Psoas muscle (tissue), 8 donors: ENCODE measurements around the gene SEZ6L2. TPM values are rescaled to one million over a fixed set of nuclear protein-coding genes. Genes with fewer than 3 reads are reported as not detected.

Source experiments
- ATAC-seq, 4 donors: fragments of 200-7000 bp; cut with Tn5 transposase; one replicate each; pipeline ENCODE4 v1.9.1; 2020; ENCODE audit warnings: moderate library complexity in 3 of 4, mild to moderate bottlenecking in 2 of 4
- DNase-seq, 2 donors: peaks; one replicate each; pipeline ENCODE4 v3.0.0-alpha.2; 2020
- H3K27ac ChIP-seq: fragments of 200-600 bp; one replicate; pipeline ENCODE4 v1.8.0; 2022
- H3K27me3 ChIP-seq, 3 donors: fragments of 200-600 bp in 1 of 3; one replicate each; pipeline versions ENCODE4 v1.6.1 to v1.8.0; 2013 to 2022; ENCODE audit warnings: low read length in 2 of 3, mild to moderate bottlenecking in 2 of 3, moderate library complexity in 1 of 3; ENCODE audit not compliant: insufficient read depth in 3 of 3
- H3K36me3 ChIP-seq, 2 donors: fragments of 200-600 bp in 1 of 2; one replicate each; pipeline versions ENCODE4 v1.6.1 to v1.8.0; 2013 to 2022; ENCODE audit warnings: low read depth in 1 of 2, mild to moderate bottlenecking in 1 of 2, moderate library complexity in 1 of 2; ENCODE audit not compliant: insufficient read depth in 1 of 2
- H3K4me1 ChIP-seq: fragments of 200-600 bp; one replicate; pipeline ENCODE4 v1.8.0; 2022
- H3K4me3 ChIP-seq: fragments of 200-600 bp; one replicate; pipeline ENCODE4 v1.8.0; 2022; ENCODE audit warnings: mild to moderate bottlenecking
- H3K9me3 ChIP-seq: fragments of 200-600 bp; one replicate; pipeline ENCODE4 v1.8.0; 2022
- WGBS, 3 donors: extraction: QIAGEN DNeasy Blood & Tissue Kit; methylation state at CpG; one replicate each; pipeline versions ENCODE4 v1.1.6 to v1.1.7; 2013; 5-methylcytosine and 5-hydroxymethylcytosine counted together
- intact Hi-C, 2 donors: fragments of 100-400 bp; cut with DNase I; formaldehyde crosslinking; loops; one replicate each; pipeline versions ENCODE4 v1.11.0 to v1.14.2; 2022
- polyA plus RNA-seq, 3 donors: library from polyadenylated mRNA; stranded (reverse); fragments of 200-250 nt; gene quantifications; one replicate each; pipeline ENCODE4 v1.2.3, GENCODE V29; 2013
- total RNA-seq, 4 donors: library from RNA; stranded (reverse); fragmentation: NEBNext Ultra II Directional in 2 of 4; extraction: Animal tissue kit (Norgen Biotek cat#: 25700) in 2 of 4; gene quantifications; one replicate each; pipeline versions ENCODE4 v1.2.1 to v1.2.4, GENCODE V29; 2021 to 2023
- TF ChIP-seq, protein P1 (sequence below): fragments of 200-600 bp; IDR thresholded peaks from one replicate; pipeline ENCODE4 v1.8.0; 2022; ENCODE audit warnings: antibody characterized with exemption
- donor health status: healthy with polysubstance abuse.
- donor health status: DM: no; HTN: no; CAD: no; lungs with moderate emphysema.
- donor health status: Bipolar disorder and iron deficiency.
- donor health status: healthy.
- donor health status: DM: yes; HTN: yes; CAD: no.
- donor health status: DM: no; HTN: no; CAD: no.
- donor health status: DM: no; HTN: no; CAD: no.
- donor health status: DM: yes; HTN: yes; CAD: no.

Gene SEZ6L2
- total and polyA plus RNA-seq, 7 donors: 0.05 to 0.86 (median 0.23) TPM

DNA sequence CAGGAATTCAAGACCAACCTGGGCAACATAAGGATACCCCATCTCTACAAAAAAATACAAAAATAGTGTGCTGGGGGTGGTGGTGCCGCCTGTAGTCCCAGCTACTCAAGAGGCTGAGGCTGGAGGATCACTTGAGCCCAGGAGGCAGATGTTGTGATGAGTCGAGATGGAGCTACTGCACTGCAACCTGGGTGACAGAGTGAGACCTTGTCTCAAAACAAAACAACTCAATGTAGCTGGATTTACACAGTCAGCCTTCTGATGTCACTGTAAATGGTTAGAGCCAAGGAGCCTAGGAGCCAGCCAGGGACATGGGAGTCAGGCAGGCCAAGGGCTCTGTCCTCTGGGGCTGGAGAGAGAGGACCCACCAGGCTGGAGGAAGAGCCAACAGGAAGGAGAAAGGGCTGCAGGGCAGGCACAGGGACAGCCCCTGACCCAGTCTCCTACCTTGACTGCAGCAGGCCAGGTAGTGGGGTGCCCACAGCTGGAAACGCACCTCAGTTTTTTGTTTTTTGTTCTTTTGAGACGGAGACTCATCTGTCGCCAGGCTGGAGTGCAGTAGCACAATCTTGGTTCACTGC lies 44.7 kb downstream of the SEZ6L2 start:
- Histone ChIP-seq H3K9me3 (no peaks in the 10 kb centered on the region), H3K36me3 (peaks cover 0 to 14% of the 10 kb centered on the region in 2 donors), H3K4me3 (no peak overlapping the region), H3K27me3 (no peaks in the 10 kb centered on the region), H3K27ac (no peak overlapping the region), H3K4me1 (no peaks in the 10 kb centered on the region)
- intact Hi-C loops: no loop called here
- WGBS, 3 donors: 81 to 84% (median 82%) methylated on average over 5 of the region's 5 CpGs
- TF ChIP-seq, protein P1, sequence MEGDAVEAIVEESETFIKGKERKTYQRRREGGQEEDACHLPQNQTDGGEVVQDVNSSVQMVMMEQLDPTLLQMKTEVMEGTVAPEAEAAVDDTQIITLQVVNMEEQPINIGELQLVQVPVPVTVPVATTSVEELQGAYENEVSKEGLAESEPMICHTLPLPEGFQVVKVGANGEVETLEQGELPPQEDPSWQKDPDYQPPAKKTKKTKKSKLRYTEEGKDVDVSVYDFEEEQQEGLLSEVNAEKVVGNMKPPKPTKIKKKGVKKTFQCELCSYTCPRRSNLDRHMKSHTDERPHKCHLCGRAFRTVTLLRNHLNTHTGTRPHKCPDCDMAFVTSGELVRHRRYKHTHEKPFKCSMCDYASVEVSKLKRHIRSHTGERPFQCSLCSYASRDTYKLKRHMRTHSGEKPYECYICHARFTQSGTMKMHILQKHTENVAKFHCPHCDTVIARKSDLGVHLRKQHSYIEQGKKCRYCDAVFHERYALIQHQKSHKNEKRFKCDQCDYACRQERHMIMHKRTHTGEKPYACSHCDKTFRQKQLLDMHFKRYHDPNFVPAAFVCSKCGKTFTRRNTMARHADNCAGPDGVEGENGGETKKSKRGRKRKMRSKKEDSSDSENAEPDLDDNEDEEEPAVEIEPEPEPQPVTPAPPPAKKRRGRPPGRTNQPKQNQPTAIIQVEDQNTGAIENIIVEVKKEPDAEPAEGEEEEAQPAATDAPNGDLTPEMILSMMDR: no peak
- ATAC-seq: no peak
- DNase-seq: no peak

DNA sequence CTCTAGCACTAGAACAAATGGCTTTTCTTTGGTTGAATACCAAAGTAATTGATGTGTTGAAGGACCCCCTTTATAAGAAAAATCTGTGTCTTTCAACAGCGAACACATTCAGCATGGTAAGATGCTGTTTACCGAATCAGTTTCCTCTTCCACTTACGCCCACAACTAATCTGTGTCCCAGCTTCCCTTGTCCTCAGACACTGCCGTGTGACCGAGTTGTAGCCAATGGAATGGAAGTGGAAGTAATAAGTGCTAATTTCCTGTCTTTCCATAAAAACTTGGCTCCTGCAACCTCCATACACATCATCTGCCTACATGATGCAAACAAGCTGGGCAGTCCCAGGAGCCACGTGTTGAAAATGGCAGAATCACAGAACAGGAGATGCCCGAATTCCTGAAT lies 46.7 kb downstream of the SEZ6L2 start:
- TF ChIP-seq, protein P1: no peak
- WGBS, 3 donors: 38 to 48% (median 44%) methylated on average over 7 of the region's 7 CpGs
- intact Hi-C loops: no loop called here
- no peaks in the 10 kb centered on the region for H3K9me3 ChIP-seq
- no peaks in the 10 kb centered on the region for H3K4me1 ChIP-seq
- H3K36me3 ChIP-seq: peaks cover 0 to 4% of the 10 kb centered on the region in 2 donors
- peak overlapping the region; percentile 30 for H3K27ac ChIP-seq
- H3K27me3 ChIP-seq: no peaks in the 10 kb centered on the region
- DNase-seq (no peak), ATAC-seq (peak in 1 of 4 donors; percentile 13)
- no peak overlapping the region for H3K4me3 ChIP-seq

DNA sequence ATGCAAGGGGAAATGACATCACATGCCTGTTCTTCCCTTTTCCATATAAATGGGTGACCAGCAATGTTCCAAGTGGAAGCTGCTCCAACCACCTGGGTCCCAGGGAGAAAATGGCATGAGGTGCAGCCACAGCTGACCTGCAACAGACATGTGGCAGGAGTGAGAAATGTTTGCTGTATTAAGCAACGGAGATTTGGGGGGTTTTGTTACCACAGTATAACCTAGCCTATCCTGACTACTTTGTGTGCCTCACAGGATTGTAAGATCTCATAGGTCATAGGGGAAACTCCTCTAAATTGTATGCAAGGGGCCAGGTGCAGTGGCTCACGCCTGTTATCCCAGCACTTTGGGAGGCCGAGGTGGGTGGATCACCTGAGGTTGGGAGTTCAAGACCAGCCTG lies 48.4 kb downstream of the SEZ6L2 start:
- 79 to 82% (median 80%) methylated on average over 3 of the region's 3 CpGs for WGBS, 3 donors
- Histone ChIP-seq H3K4me1 (no peaks in the 10 kb centered on the region), H3K36me3 (peaks cover 0 to 20% of the 10 kb centered on the region in 2 donors), H3K4me3 (no peak overlapping the region), H3K9me3 (no peaks in the 10 kb centered on the region), H3K27ac (no peak overlapping the region), H3K27me3 (no peaks in the 10 kb centered on the region)
- intact Hi-C loops: no loop called here
- ATAC-seq (no peak), DNase-seq (no peak)
- TF ChIP-seq, protein P1: no peak

DNA sequence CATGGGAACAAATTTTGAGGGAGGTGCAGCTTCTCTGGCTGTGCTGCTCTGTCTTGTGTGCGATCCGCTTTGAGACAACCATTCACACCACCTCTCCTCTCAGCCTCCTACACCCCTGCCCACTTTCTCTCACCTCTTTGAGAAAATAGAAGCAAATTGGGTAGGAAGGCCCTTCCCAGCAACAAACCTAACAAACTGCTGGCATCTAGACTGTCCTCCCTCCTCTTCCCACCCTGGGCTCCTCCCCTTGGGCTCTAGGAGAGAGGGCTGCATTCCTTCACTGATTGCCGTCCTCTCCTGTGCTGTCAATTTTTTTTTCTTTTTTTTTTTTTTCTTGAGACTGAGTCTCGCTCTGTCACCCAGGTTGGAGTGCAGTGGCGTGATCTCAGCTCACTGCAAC lies 49.8 kb downstream of the SEZ6L2 start:
- TF ChIP-seq, protein P1: no peak
- Histone ChIP-seq H3K27ac (no peak overlapping the region), H3K36me3 (peaks cover 0 to 34% of the 10 kb centered on the region in 2 donors), H3K27me3 (no peaks in the 10 kb centered on the region), H3K4me1 (no peaks in the 10 kb centered on the region), H3K4me3 (no peak overlapping the region), H3K9me3 (no peaks in the 10 kb centered on the region)
- ATAC-seq (no peak), DNase-seq (no peak)
- 70 to 76% (median 75%) methylated on average over 5 of the region's 5 CpGs for WGBS, 3 donors
- intact Hi-C loops: loop anchor here in 1 of 2 donors (5.0 kb wide), 1 partner anchor 147 kb away; no protein-coding TSS in a partner anchor
